Common myeloid progenitor, CD34-positive (primary cell): ENCODE results near the gene EXOC6B.
"Not testable (repeated sequence)": the region's sequence is repeated elsewhere in the genome, so short reads cannot be mapped to it uniquely, and the experiment has no call there.

Experiments used
- CTCF ChIA-PET: fragments of 350-600 bp; sonication (Branson Sonifier 250); formaldehyde crosslinking; loops from one replicate; lab custom pipeline; 2021; ENCODE audit warnings: antibody characterized with exemption; lab: Charles Lee
- POLR2A ChIA-PET: fragments of 350-600 bp; sonication (Branson Sonifier 250); formaldehyde crosslinking; loops from one replicate; lab custom pipeline; 2021; ENCODE audit warnings: antibody characterized with exemption; lab: Charles Lee
- DNase-seq, 3 donors: peaks; one replicate each; pipeline versions ENCODE4 v3.0.0 to v3.0.0-alpha.2; 2013
- H3K27ac ChIP-seq, 2 experiments: 1 replicate in 1 of 2; 2 replicates in 1 of 2; pipeline ENCODE4 v1.7.0; 2013; ENCODE audit warnings: inconsistent platforms in 2 of 2, low read length in 2 of 2, mild to moderate bottlenecking in 2 of 2, low read depth in 1 of 2, moderate library complexity in 1 of 2; ENCODE audit not compliant: severe bottlenecking in 2 of 2, insufficient read depth in 1 of 2, poor library complexity in 1 of 2
- H3K27me3 ChIP-seq, 5 experiments: replicated peaks in 2 of 5; 1 replicate in 3 of 5; 2 replicates in 2 of 5; pipeline versions ENCODE4 v1.6.1 to v1.7.0; 2013; ENCODE audit warnings: low read length in 4 of 5, mild to moderate bottlenecking in 2 of 5, moderate library complexity in 2 of 5, inconsistent platforms in 1 of 5; ENCODE audit not compliant: insufficient read depth in 5 of 5, control insufficient read depth in 4 of 5
- H3K36me3 ChIP-seq, 4 experiments: 1 replicate in 2 of 4; 2 replicates in 2 of 4; pipeline versions ENCODE4 v1.6.1 to v1.7.0; 2013; ENCODE audit warnings: low read length in 3 of 4, control low read depth in 1 of 4, mild to moderate bottlenecking in 1 of 4; ENCODE audit not compliant: control insufficient read depth in 4 of 4, insufficient read depth in 4 of 4
- H3K4me1 ChIP-seq, 4 experiments: 1 replicate in 3 of 4; 2 replicates in 1 of 4; pipeline versions ENCODE4 v1.6.1 to v1.7.1; 2013; ENCODE audit warnings: low read length in 3 of 4, mild to moderate bottlenecking in 3 of 4, control low read depth in 1 of 4, inconsistent platforms in 1 of 4, moderate library complexity in 1 of 4; ENCODE audit not compliant: control insufficient read depth in 4 of 4, insufficient read depth in 4 of 4; ENCODE audit errors: control extremely low read depth in 1 of 4
- H3K4me3 ChIP-seq, 7 experiments: 1 replicate in 4 of 7; 2 replicates in 3 of 7; pipeline versions ENCODE4 v1.5.1 to v1.7.0; 2013; ENCODE audit warnings: mild to moderate bottlenecking in 7 of 7, low read length in 6 of 7, moderate library complexity in 6 of 7, inconsistent platforms in 2 of 7, low read depth in 2 of 7, control low read depth in 1 of 7; ENCODE audit not compliant: insufficient read depth in 4 of 7, control insufficient read depth in 1 of 7; ENCODE audit errors: extremely low read depth in 1 of 7
- H3K9me3 ChIP-seq, 5 experiments: 1 replicate in 4 of 5; 2 replicates in 1 of 5; pipeline versions ENCODE4 v1.6.1 to v1.7.1; 2013; ENCODE audit warnings: low read length in 4 of 5, mild to moderate bottlenecking in 2 of 5, inconsistent platforms in 1 of 5, low read depth in 1 of 5, moderate library complexity in 1 of 5; ENCODE audit not compliant: control insufficient read depth in 4 of 5, insufficient read depth in 2 of 5; ENCODE audit errors: control extremely low read depth in 1 of 5
- WGBS: methylation state at CpG from one replicate; pipeline ENCODE4 v1.1.5; 2013; ENCODE audit not compliant: insufficient coverage; 5-methylcytosine and 5-hydroxymethylcytosine counted together

Gene EXOC6B

DNA sequence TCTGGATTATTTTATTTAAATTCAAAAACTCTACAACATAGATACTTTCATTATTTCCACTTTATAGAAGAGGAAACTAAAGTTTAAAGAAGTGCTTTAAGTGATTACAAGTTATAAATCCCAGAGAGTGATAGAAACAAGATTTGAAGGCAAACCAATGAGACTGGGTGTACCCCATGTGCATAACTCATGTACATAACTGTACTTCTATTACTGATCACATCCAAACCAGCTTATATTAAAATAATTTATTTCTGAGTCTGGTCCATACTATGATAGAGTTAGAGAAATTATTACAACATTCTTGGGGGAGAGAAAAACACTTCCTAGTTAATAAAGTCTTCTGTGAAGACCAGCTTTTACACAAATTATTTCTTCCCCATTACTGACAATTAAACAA, 221.4 kb downstream of the EXOC6B start:
- POLR2A ChIA-PET: interaction anchor here (0.7 kb wide), 1 partner anchor 94 kb away, joined by 6 read pairs; no protein-coding TSS in a partner anchor
- Histone ChIP-seq H3K36me3 (peaks cover 0 to 2% (median 0%) of the 10 kb centered on the region in 4 experiments), H3K27me3 (no peaks in the 10 kb centered on the region), H3K27ac (no peak overlapping the region), H3K9me3 (no peaks in the 10 kb centered on the region), H3K4me3 (no peak overlapping the region), H3K4me1 (peaks cover 0 to 3% (median 0%) of the 10 kb centered on the region in 4 experiments)
- CTCF ChIA-PET: no interaction called here
- DNase-seq: no peak

DNA sequence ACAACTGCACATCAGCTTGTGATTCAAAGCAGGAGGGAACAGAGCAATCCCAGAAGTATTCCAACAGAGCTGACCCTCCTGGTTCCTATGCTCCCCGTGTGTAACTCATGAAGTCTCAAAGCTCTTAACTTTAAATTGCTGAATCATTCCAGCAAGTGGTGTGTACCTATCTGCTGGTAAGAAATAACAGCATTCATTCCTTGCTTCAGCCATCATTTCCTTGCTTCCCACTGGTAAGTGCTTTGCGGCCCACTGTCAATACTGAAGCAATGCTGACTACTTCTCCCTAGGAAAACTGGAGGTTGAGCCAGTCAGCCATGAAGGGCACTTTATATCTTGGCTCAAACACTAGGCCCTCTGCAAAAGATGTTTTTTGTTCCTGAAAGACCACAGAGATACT, 222.4 kb downstream of the EXOC6B start:
- Histone ChIP-seq H3K4me3 (no peak overlapping the region), H3K27ac (no peak overlapping the region), H3K9me3 (no peaks in the 10 kb centered on the region), H3K36me3 (peaks cover 0 to 2% (median 0%) of the 10 kb centered on the region in 4 experiments), H3K4me1 (peaks cover 0 to 3% (median 0%) of the 10 kb centered on the region in 4 experiments), H3K27me3 (no peaks in the 10 kb centered on the region)
- CTCF ChIA-PET: no interaction called here
- WGBS: 67% methylated on average over 2 of the region's 2 CpGs
- DNase-seq: peak in 1 of 3 donors; percentile 21
- POLR2A ChIA-PET: no interaction called here

DNA sequence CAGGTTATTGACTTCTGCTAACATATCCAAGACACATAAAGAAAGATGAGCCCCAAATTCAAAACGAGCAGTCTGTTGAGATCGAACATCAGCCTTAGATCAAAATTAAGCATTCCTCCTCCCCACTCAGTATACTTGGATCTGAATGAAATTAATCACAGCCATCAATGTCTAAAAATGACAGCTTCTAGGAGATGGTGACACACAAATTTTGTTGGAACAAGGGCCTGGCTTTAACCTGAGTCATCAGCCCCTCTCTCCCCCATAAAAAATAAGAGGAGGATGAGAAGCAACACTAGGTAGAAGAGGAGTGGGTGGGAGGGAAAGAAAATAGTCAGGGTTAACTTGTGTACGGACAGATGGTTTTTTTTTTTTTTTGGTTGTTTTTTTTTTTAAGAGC, 223.1 kb downstream of the EXOC6B start:
- Histone ChIP-seq H3K9me3 (no peaks in the 10 kb centered on the region), H3K4me1 (peaks cover 0 to 3% (median 0%) of the 10 kb centered on the region in 4 experiments), H3K36me3 (peaks cover 0 to 2% (median 0%) of the 10 kb centered on the region in 4 experiments), H3K27ac (no peak overlapping the region), H3K27me3 (no peaks in the 10 kb centered on the region), H3K4me3 (no peak overlapping the region)
- CTCF ChIA-PET: no interaction called here
- no peak for DNase-seq
- WGBS: 100% methylated on average over 2 of the region's 3 CpGs
- POLR2A ChIA-PET: no interaction called here

DNA sequence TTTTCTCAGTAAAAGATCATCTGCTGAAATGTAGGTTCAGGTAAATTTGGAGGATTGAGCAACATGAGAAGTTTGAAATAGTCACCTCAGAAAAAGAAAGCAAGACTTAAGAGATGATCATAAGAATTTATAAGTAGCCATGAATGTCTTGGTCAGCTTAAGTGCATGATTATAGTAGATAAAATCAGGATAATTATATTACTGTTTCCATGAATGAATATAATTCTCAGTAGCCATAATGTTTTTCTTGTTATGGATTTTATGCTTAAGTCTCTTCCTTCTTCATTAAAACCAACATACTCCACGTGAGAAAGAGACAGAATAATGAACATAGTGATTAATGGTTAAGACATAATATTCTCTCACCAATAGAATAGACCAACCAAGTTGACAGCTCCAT, 223.7 kb downstream of the EXOC6B start:
- CTCF ChIA-PET: no interaction called here
- Histone ChIP-seq H3K27ac (no peak overlapping the region), H3K4me1 (peaks cover 0 to 3% (median 0%) of the 10 kb centered on the region in 4 experiments), H3K36me3 (peaks cover 0 to 2% (median 0%) of the 10 kb centered on the region in 4 experiments), H3K4me3 (no peak overlapping the region), H3K9me3 (no peaks in the 10 kb centered on the region), H3K27me3 (no peaks in the 10 kb centered on the region)
- POLR2A ChIA-PET: no interaction called here
- WGBS: no CpG with 5 or more reads among the region's 1 CpG
- DNase-seq: no peak

- H3K4me3 ChIP-seq, H3K27ac ChIP-seq, H3K9me3 ChIP-seq, H3K36me3 ChIP-seq, DNase-seq, H3K27me3 ChIP-seq, POLR2A ChIA-PET, H3K4me1 ChIP-seq: not testable (repeated sequence)
- CTCF ChIA-PET: interaction anchor here (1.5 kb wide), 1 partner anchor 433 kb away, joined by 3 read pairs; no protein-coding TSS in a partner anchor
- 100% methylated on average over 1 of the region's 4 CpGs for WGBS
Measured at GRCh38 chr2:72583836-72584235, 242.0 kb downstream of the EXOC6B start.

DNA sequence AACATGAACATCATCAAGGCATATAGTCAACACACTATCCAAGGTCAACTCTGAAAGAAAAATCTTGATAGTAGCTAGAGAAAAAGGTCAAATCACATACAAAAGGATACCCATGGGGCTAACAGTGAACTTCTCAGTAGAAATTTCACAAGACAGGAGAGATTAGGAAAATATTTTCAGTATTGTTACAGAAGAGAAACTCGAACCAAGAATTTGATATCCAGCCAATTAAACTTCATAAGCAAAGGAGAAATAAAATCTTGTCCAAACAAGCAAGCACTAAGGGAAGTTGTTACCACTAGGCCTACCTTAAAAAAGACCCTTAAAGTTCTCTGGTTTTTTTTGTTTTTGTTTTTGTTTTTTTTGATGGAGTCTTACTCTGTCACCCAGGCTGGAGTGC, 242.5 kb downstream of the EXOC6B start:
- Histone ChIP-seq H3K4me3 (no peak overlapping the region), H3K27me3 (no peaks in the 10 kb centered on the region), H3K36me3 (no peaks in the 10 kb centered on the region), H3K4me1 (no peaks in the 10 kb centered on the region), H3K27ac (no peak overlapping the region), H3K9me3 (no peaks in the 10 kb centered on the region)
- DNase-seq: no peak
- ChIA-PET CTCF (interaction anchor here (1.5 kb wide), 1 partner anchor 433 kb away, joined by 3 read pairs; no protein-coding TSS in a partner anchor), POLR2A (no interaction called here)
- WGBS: no CpG with 5 or more reads among the region's 1 CpG

DNA sequence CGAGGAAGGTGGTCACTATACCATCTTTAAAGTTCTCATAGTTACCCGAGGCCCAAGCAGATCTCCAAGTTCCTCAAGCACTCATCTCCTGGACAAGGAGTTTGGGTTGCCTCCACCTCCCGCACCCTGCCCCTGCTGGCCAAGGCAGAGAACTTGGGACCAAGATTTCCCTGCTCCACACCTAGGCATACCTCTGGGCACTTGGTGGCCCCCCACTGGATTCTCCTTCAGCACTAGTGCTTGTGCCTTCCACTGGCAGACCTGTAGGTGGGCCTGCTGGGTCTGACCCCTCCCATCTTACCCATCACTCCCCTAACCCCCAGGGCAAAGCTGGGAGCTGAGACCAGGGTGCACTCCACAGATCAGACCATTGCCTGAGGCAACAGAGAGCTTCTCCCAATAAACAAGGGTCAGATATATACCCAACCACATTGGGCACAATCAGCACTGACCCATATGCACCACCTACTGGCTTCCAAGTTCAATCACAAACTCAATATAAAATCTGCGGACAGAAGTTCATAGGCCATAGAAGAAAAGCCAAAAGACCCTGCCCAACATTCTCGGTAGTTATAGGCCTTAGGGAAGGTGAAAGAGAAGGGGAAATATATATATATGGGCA, 244.2 kb downstream of the EXOC6B start:
- 100% methylated on average over 3 of the region's 5 CpGs for WGBS
- Histone ChIP-seq H3K36me3 (no peaks in the 10 kb centered on the region), H3K4me3 (no peak overlapping the region), H3K4me1 (no peaks in the 10 kb centered on the region), H3K27me3 (no peaks in the 10 kb centered on the region), H3K27ac (no peak overlapping the region), H3K9me3 (no peaks in the 10 kb centered on the region)
- CTCF ChIA-PET: interaction anchor here (0.6 to 5.3 kb wide), 4 partner anchors 655 to 1121 kb away, joined by 3 to 48 read pairs (median 4); no protein-coding TSS in a partner anchor
- no peak for DNase-seq
- POLR2A ChIA-PET: no interaction called here
